Activated CD8-positive, alpha-beta memory T cell treated with anti-CD3 and anti-CD28 coated beads, Interleukin-2, amount 10 ng/mL, durations not matched to agents 7 days and 5 days (primary cell): ENCODE data around the gene ATF7. TPM values are rescaled to one million over a fixed set of nuclear protein-coding genes. Genes with fewer than 3 reads are reported as not detected.
"Not testable (repeated sequence)": the region's sequence is repeated elsewhere in the genome, so short reads cannot be mapped to it uniquely, and the experiment has no call there.

Source experiments
- ATAC-seq: fragments of 150-1000 bp; cut with Tn5 transposase; one replicate; pipeline ENCODE4 v1.10.0; 2021; ENCODE audit warnings: moderate library complexity
- CTCF ChIA-PET: fragments of 350-600 bp; sonication (Branson Sonifier 250); formaldehyde crosslinking; loops from one replicate; lab custom pipeline; 2021; ENCODE audit warnings: antibody characterized with exemption; lab: Charles Lee
- DNase-seq: peaks from one replicate; pipeline ENCODE4 v3.0.0-alpha.2; 2020
- H3K27ac Mint-ChIP-seq: one replicate; pipeline ENCODE4 v1.8.0; 2021; ENCODE audit warnings: mild to moderate bottlenecking, mixed read lengths
- H3K27me3 Mint-ChIP-seq: one replicate; pipeline ENCODE4 v1.8.0; 2021; ENCODE audit warnings: mixed read lengths
- H3K36me3 Mint-ChIP-seq: one replicate; pipeline ENCODE4 v1.8.0; 2021; ENCODE audit warnings: mild to moderate bottlenecking, mixed read lengths
- H3K4me1 Mint-ChIP-seq: one replicate; pipeline ENCODE4 v1.8.0; 2021; ENCODE audit warnings: mixed read lengths
- H3K4me3 Mint-ChIP-seq: one replicate; pipeline ENCODE4 v1.8.0; 2021; ENCODE audit warnings: mild to moderate bottlenecking, moderate library complexity, mixed read lengths
- H3K9me3 Mint-ChIP-seq: one replicate; pipeline ENCODE4 v1.8.0; 2022; ENCODE audit warnings: low read depth, mixed read lengths
- total RNA-seq, 2 experiments: library from RNA; stranded (reverse); gene quantifications; one replicate each; pipeline ENCODE4 v1.2.3, GENCODE V29; 2021

The ATF7 gene
- total RNA-seq, 2 experiments from 2014 or later, result 24.6 to 33.8 TPM

GRCh38 chr12:53651737-53652136 lies 25.6 kb upstream of the ATF7 start:
- no peak overlapping the region for H3K4me3 Mint-ChIP-seq
- no peak for DNase-seq
- H3K27me3 Mint-ChIP-seq, result no peaks in the 10 kb centered on the region
- no peak overlapping the region for H3K27ac Mint-ChIP-seq
- no peaks in the 10 kb centered on the region for H3K36me3 Mint-ChIP-seq
- no peaks in the 10 kb centered on the region for H3K9me3 Mint-ChIP-seq
- H3K4me1 Mint-ChIP-seq, result no peaks in the 10 kb centered on the region
- CTCF ChIA-PET, result interaction anchor here (1.7 kb wide), 1 partner anchor 24 kb away, joined by 4 read pairs; the partner anchor contains the start of gene ATP5MC2
- ATAC-seq, result no peak

DNA sequence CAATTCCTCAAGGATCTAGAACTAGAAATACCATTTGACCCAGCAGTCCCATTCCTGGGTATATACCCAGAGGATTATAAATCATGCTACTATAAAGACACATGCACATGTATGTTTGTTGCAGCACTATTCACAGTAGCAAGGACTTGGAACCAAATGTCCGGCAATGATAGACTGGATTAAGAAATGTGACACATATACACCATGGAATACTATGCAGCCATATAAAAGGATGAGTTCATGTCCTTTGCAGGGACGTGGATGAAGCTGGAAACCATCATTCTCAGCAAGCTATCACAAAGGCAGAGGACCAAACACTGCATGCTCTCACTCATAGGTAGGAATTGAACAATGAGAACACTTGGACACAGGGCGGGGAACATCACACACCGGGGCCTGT lies 20.1 kb upstream of the ATF7 start:
- H3K4me3 Mint-ChIP-seq, H3K36me3 Mint-ChIP-seq, H3K27me3 Mint-ChIP-seq, H3K4me1 Mint-ChIP-seq, CTCF ChIA-PET, H3K27ac Mint-ChIP-seq, ATAC-seq, H3K9me3 Mint-ChIP-seq, DNase-seq: not testable (repeated sequence)

DNA sequence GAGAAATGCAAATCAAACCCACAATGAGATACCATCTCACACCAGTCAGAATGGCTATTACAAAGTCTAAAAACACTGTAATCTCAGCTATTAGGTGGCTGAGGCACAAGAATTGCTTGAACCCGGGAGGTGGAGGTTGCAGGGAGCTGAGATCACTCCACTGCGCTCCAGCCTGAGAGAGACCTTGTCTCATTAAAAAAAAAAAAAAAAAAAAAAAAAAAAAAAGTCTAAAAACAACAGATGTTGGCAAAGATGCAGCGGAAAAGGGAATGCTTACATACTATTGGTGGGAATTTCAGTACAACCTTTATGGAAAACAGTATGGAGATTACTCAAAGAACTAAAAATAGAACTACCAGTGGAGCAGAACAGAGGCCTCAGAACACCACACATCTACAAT lies 19.0 kb upstream of the ATF7 start:
- no peaks in the 10 kb centered on the region for H3K36me3 Mint-ChIP-seq
- no peak for DNase-seq
- no peak for ATAC-seq
- H3K4me1 Mint-ChIP-seq, result no peaks in the 10 kb centered on the region
- H3K27me3 Mint-ChIP-seq, result no peaks in the 10 kb centered on the region
- CTCF ChIA-PET, result no interaction called here
- no peak overlapping the region for H3K4me3 Mint-ChIP-seq
- H3K27ac Mint-ChIP-seq, result no peak overlapping the region
- H3K9me3 Mint-ChIP-seq, result no peaks in the 10 kb centered on the region

DNA sequence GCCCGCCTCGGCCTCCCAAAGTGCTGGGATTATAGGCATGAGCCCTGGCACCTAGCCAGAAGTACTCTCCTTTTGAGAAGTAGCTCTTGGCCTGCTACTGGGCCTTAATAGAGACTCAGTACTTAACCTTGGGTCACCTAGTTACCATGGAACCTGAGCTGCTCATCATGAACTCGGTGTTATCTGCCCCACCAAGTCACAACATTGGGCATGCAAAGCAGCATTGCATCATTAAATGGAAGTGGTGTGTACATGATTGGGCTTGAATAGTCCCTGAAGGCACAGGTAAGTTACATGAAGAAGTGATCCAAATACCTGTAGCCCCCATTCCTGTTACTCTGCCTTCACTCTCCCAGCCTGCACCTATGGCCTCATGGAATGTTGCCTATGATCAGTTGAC lies 18.0 kb upstream of the ATF7 start:
- H3K27ac Mint-ChIP-seq, result no peak overlapping the region
- H3K9me3 Mint-ChIP-seq, result no peaks in the 10 kb centered on the region
- H3K4me1 Mint-ChIP-seq, result no peaks in the 10 kb centered on the region
- peaks cover 1% of the 10 kb centered on the region for H3K27me3 Mint-ChIP-seq
- ATAC-seq (no peak), DNase-seq (no peak)
- CTCF ChIA-PET, result interaction anchor here (0.9 kb wide), 1 partner anchor 33 kb away, joined by 3 read pairs; no protein-coding TSS in a partner anchor
- no peaks in the 10 kb centered on the region for H3K36me3 Mint-ChIP-seq
- no peak overlapping the region for H3K4me3 Mint-ChIP-seq

DNA sequence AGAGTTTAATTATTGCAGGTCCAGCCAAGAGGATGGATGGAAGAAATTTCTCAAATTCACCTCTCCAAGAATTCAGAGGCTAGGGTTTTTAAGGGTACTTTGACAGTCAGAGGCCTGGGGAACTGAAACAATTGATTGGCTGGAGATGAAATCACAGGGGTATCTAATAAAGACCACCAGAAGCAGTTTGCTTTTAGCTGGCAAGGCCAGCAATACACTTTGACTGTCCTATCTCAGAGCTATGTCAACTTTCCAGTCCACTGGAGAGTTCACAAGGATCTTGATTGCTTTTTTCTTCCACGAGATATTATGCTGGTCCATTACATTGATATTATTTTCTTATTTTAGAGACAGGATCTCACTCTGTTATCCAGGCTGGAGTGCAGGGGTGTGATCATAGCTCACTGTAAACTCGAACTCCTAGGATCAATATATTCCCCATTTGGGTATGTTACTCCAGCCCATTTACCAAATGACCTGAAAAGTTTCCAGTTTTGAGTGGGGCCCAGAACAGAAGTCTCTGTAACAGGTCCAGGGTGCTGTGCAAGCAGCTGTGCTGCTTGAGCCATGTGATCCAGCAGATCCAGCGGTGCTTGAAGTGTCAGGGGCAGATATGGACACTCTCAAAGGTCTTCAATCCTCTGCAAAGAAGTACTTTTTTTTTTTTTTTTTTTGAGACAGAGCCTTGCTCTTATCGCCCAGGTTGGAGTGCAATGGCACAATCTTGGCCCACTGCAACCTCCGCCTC lies 17.2 kb upstream of the ATF7 start:
- H3K4me3 Mint-ChIP-seq, result no peak overlapping the region
- no peaks in the 10 kb centered on the region for H3K36me3 Mint-ChIP-seq
- CTCF ChIA-PET, result no interaction called here

GRCh38 chr12:53638057-53638456 lies 11.9 kb upstream of the ATF7 start:
- ATAC-seq (no peak), DNase-seq (no peak)
- Mint-ChIP-seq H3K27me3 (peaks cover 3% of the 10 kb centered on the region), H3K4me1 (no peaks in the 10 kb centered on the region), H3K4me3 (no peak overlapping the region), H3K36me3 (no peaks in the 10 kb centered on the region), H3K27ac (no peak overlapping the region), H3K9me3 (no peaks in the 10 kb centered on the region)
- CTCF ChIA-PET, result interaction anchor here (0.7 to 1.0 kb wide), 3 partner anchors 12 to 108 kb away, joined by 3 to 4 read pairs (median 3); no protein-coding TSS in a partner anchor

More for the DNA sequence above, 17.2 kb upstream of the ATF7 start:
- no peaks in the 10 kb centered on the region for H3K9me3 Mint-ChIP-seq
- H3K4me1 Mint-ChIP-seq, result no peaks in the 10 kb centered on the region
- H3K27me3 Mint-ChIP-seq, result peaks cover 3% of the 10 kb centered on the region
- no peak for DNase-seq
- no peak overlapping the region for H3K27ac Mint-ChIP-seq
- ATAC-seq, result no peak

DNA sequence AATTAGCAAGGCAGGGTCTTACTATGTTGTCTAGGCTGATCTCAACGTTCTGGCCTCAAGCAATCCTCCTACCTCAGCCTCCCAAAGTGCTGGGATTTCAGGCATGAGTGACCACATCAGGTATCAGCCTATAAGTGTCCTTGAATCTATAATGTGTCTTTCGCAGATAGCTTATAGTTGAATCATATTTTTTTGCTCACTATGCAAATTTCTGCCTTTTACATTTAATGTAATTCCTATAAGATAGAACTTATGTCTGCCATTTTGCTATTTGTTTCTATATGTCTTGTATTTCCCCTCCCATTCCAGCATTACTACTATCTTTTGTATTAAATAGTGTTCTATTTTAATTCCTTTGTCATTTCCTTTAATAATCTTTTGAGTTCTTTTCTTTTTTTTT lies 10.5 kb upstream of the ATF7 start:
- H3K4me1 Mint-ChIP-seq, result no peaks in the 10 kb centered on the region
- CTCF ChIA-PET, result no interaction called here
- ATAC-seq (no peak), DNase-seq (no peak)
- H3K27ac Mint-ChIP-seq, result no peak overlapping the region
- no peaks in the 10 kb centered on the region for H3K36me3 Mint-ChIP-seq
- H3K27me3 Mint-ChIP-seq, result peaks cover 3% of the 10 kb centered on the region
- H3K9me3 Mint-ChIP-seq, result no peaks in the 10 kb centered on the region
- H3K4me3 Mint-ChIP-seq, result no peak overlapping the region

- H3K27me3 Mint-ChIP-seq, H3K36me3 Mint-ChIP-seq, H3K9me3 Mint-ChIP-seq, CTCF ChIA-PET, H3K4me1 Mint-ChIP-seq, H3K27ac Mint-ChIP-seq, H3K4me3 Mint-ChIP-seq, ATAC-seq, DNase-seq: not testable (repeated sequence)
These were observed 9.5 kb upstream of the ATF7 start for GRCh38 chr12:53635708-53636107.

GRCh38 chr12:53631721-53632120 lies 5.5 kb upstream of the ATF7 start:
- ATAC-seq (no peak), DNase-seq (no peak)
- Mint-ChIP-seq H3K36me3 (no peaks in the 10 kb centered on the region), H3K4me3 (no peak overlapping the region), H3K9me3 (no peaks in the 10 kb centered on the region), H3K27ac (no peak overlapping the region), H3K27me3 (no peaks in the 10 kb centered on the region), H3K4me1 (peaks cover 6% of the 10 kb centered on the region)
- CTCF ChIA-PET, result no interaction called here

DNA sequence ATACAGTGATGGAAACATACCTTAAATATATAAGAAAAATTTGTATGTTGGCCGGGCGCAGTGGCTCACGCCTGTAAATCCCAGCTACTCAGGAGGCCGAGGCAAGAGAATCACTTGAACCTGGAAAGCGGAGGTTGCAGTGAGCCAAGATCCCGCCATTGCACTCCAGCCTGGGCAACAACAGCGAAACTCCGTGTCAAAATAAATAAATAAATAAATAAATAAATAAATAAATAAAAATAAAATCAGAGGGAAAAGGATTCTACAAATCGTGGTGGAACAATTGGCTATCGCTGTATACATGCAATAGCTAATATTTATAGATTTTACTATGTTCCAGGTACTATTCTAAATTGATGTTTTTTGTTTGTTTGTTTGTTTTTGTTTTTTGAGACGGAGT lies 1.7 kb upstream of the ATF7 start:
- H3K4me1 Mint-ChIP-seq, result peaks cover 39% of the 10 kb centered on the region
- no peak for DNase-seq
- no peak for ATAC-seq
- H3K9me3 Mint-ChIP-seq, result no peaks in the 10 kb centered on the region
- peaks cover 2% of the 10 kb centered on the region for H3K36me3 Mint-ChIP-seq
- H3K27me3 Mint-ChIP-seq, result no peaks in the 10 kb centered on the region
- H3K4me3 Mint-ChIP-seq, result no peak overlapping the region
- CTCF ChIA-PET, result interaction anchor here (1.2 to 1.4 kb wide), 2 partner anchors 15 to 85 kb away, joined by 3 to 5 read pairs; no protein-coding TSS in a partner anchor
- no peak overlapping the region for H3K27ac Mint-ChIP-seq

DNA sequence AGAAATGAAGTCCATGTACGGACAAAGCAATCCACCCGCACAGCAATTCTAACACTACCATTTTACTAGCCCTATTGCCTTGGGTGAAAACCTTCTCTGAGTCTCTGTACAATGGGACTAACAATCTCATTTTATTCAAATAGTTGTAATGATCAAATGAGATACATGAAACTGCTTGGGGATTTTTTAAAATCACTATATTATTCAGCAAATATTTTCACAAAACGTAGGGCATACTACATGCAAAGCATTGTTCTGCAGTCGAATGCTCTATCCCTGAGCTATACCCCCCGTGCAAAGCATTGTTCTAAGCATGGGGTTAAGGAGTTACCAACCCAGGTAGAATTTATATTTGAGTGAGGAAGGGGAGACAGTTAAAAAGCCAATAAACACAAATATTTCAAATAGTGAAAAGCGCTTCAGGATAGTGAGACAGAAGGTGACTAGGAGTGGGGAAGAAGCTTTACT lies 554 bp upstream of the ATF7 start:
- H3K4me1 Mint-ChIP-seq, result peaks cover 42% of the 10 kb centered on the region
- DNase-seq, result no peak
- peaks cover 2% of the 10 kb centered on the region for H3K36me3 Mint-ChIP-seq
- CTCF ChIA-PET, result interaction anchor here (1.0 to 2.3 kb wide), 5 partner anchors 9 to 84 kb away, joined by 3 to 10 read pairs (median 4); partner anchors contain the start of gene ATP5MC2
- no peak for ATAC-seq
- no peaks in the 10 kb centered on the region for H3K27me3 Mint-ChIP-seq
- peak overlapping the region; percentile 92 for H3K27ac Mint-ChIP-seq
- no peaks in the 10 kb centered on the region for H3K9me3 Mint-ChIP-seq
- peak overlapping the region; percentile 97 for H3K4me3 Mint-ChIP-seq

DNA sequence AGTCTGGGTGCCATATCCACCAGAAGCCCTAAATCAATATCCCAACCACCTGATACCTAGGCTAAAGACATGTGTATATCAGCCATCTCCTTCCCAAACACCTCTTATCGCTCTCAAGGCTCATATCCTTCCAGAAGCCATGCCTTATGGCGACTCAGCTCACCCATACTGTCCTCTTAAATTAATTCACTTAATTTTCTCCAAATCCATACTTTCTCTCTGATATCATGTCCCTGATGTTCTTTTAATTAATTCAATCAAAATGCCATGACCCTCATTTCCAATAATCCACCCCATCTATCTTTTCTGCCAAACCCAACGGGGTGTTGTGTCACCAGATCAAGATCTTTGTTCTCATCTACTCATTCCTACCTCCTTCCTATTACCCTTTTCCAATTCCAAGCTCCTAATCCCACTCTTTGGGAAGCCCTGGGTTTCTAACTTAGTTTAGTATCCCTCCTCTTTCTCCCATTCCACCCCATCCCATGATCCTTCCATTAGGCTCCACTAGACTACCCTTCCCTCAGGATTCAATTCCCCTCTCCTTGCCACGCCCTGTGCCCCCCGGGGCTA lies 723 bp downstream of the ATF7 start:
- H3K27ac Mint-ChIP-seq, result peak overlapping the region; percentile 92

DNA sequence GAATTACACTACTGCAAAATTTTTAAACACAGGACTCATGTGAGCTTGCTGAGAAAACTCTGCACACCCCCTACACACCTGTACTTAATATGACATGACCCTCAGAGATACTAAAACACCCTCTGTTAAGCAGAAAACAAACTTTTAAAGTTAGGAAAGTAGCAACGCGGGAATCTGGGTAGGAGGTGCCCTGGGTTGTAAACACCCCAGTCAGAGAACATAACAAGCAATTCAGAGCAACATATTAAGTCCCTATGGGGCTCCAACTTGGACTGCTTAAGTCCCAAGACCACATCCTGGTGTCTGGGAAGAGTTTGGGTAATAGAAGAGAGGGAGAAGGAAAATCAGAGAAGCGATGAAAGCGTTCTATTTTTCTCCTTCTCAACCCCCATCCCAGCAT lies 1.2 kb downstream of the ATF7 start:
- peak overlapping the region; percentile 97 for H3K4me3 Mint-ChIP-seq

More for the DNA sequence above, 723 bp downstream of the ATF7 start:
- peaks cover 48% of the 10 kb centered on the region for H3K4me1 Mint-ChIP-seq
- CTCF ChIA-PET, result interaction anchor here (0.5 to 2.3 kb wide), 4 partner anchors 8 to 82 kb away, joined by 3 to 10 read pairs (median 4); partner anchors contain the start of gene ATP5MC2
- no peaks in the 10 kb centered on the region for H3K27me3 Mint-ChIP-seq
- no peak for ATAC-seq
- no peak for DNase-seq
- H3K36me3 Mint-ChIP-seq, result peaks cover 6% of the 10 kb centered on the region
- no peaks in the 10 kb centered on the region for H3K9me3 Mint-ChIP-seq
- peak overlapping the region; percentile 97 for H3K4me3 Mint-ChIP-seq

More for the DNA sequence above, 1.2 kb downstream of the ATF7 start:
- H3K27me3 Mint-ChIP-seq, result no peaks in the 10 kb centered on the region
- DNase-seq (no peak), ATAC-seq (no peak)
- peaks cover 48% of the 10 kb centered on the region for H3K4me1 Mint-ChIP-seq
- peak overlapping the region; percentile 92 for H3K27ac Mint-ChIP-seq
- peaks cover 6% of the 10 kb centered on the region for H3K36me3 Mint-ChIP-seq
- CTCF ChIA-PET, result interaction anchor here (1.1 to 2.3 kb wide), 4 partner anchors 50 to 81 kb away, joined by 3 to 10 read pairs (median 4); partner anchors contain the start of gene ATP5MC2
- H3K9me3 Mint-ChIP-seq, result no peaks in the 10 kb centered on the region
